Activated CD4-positive, alpha-beta T cell treated with anti-CD3 and anti-CD28 coated beads for 24 hours (primary cell): ENCODE results near the gene LRRC8A.
"Not testable (repeated sequence)": the region's sequence is repeated elsewhere in the genome, so short reads cannot be mapped to it uniquely, and the experiment has no call there.

Source experiments
- DNase-seq, 2 donors: peaks; one replicate each; pipeline ENCODE4 v3.0.0-alpha.2; 2020; ENCODE audit warnings: low read depth in 2 of 2

The LRRC8A gene

GRCh38 chr9:128881884-128882676, at the start of gene LRRC8A, which contains the start of gene KYAT1:
LRRC8A (plus strand) TSS chr9:128882133; CDS start chr9:128907165, 25,032 bp downstream.
KYAT1 (minus strand) TSS chr9:128881950; CDS start chr9:128845405, 36,545 bp downstream.
- peak; percentile 96 to 98 for DNase-seq

- DNase-seq, result no peak
Measured at GRCh38 chr9:128833696-128834095, 48.2 kb upstream of the LRRC8A start.

GRCh38 chr9:128835246-128836210, 46.4 kb upstream of the LRRC8A start:
- no peak for DNase-seq

- no peak for DNase-seq
Measured at GRCh38 chr9:128836509-128837145, 45.3 kb upstream of the LRRC8A start.

GRCh38 chr9:128838338-128838737, 43.6 kb upstream of the LRRC8A start:
- no peak for DNase-seq

- no peak for DNase-seq
Measured at GRCh38 chr9:128840524-128840923, 41.4 kb upstream of the LRRC8A start.

GRCh38 chr9:128841694-128842492, 40.0 kb upstream of the LRRC8A start:
- no peak for DNase-seq

- DNase-seq, result not testable (repeated sequence)
Measured at GRCh38 chr9:128843171-128843570, 38.8 kb upstream of the LRRC8A start.

GRCh38 chr9:128845186-128845931, 36.6 kb upstream of the LRRC8A start:
- no peak for DNase-seq

- DNase-seq, result no peak
Measured at GRCh38 chr9:128846680-128847030, 35.3 kb upstream of the LRRC8A start.

- DNase-seq, result no peak
Measured at GRCh38 chr9:128847803-128848202, 34.1 kb upstream of the LRRC8A start.

GRCh38 chr9:128851024-128851423, 30.9 kb upstream of the LRRC8A start:
- not testable (repeated sequence) for DNase-seq

- DNase-seq, result not testable (repeated sequence)
Measured at GRCh38 chr9:128851779-128852600, 29.9 kb upstream of the LRRC8A start.

- not testable (repeated sequence) for DNase-seq
Measured at GRCh38 chr9:128852646-128853045, 29.3 kb upstream of the LRRC8A start.

- DNase-seq, result not testable (repeated sequence)
Measured at GRCh38 chr9:128854454-128854853, 27.5 kb upstream of the LRRC8A start.

- DNase-seq, result not testable (repeated sequence)
Measured at GRCh38 chr9:128858476-128858875, 23.5 kb upstream of the LRRC8A start.

- DNase-seq, result no peak
Measured at GRCh38 chr9:128860937-128861336, 21.0 kb upstream of the LRRC8A start.

- DNase-seq, result no peak
Measured at GRCh38 chr9:128861501-128861900, 20.4 kb upstream of the LRRC8A start.

GRCh38 chr9:128862401-128862851, 19.5 kb upstream of the LRRC8A start:
- no peak for DNase-seq
